ENCODE measurements around the gene CAPN1.

CAPN1 gene

GRCh38 chr11:65204143-65204542 is 22.4 kb downstream of the CAPN1 start:
- DNase-seq, result no peak

GRCh38 chr11:65204646-65205601 is 23.2 kb downstream of the CAPN1 start:
- DNase-seq, result peak; percentile 34

- DNase-seq, result no peak
These were observed 23.9 kb downstream of the CAPN1 start for GRCh38 chr11:65205602-65205967.

GRCh38 chr11:65206441-65206841 is 24.7 kb downstream of the CAPN1 start:
- no peak for DNase-seq

GRCh38 chr11:65206901-65207300 is 25.2 kb downstream of the CAPN1 start:
- DNase-seq, result peak; percentile 26

- peak; percentile 54 for DNase-seq
These were observed 26.4 kb downstream of the CAPN1 start for GRCh38 chr11:65207918-65208784.

GRCh38 chr11:65208785-65209710 is 27.3 kb downstream of the CAPN1 start:
- DNase-seq, result peak; percentile 43

- no peak for DNase-seq
These were observed 28.1 kb downstream of the CAPN1 start for GRCh38 chr11:65209711-65210360.

- no peak for DNase-seq
These were observed 28.6 kb downstream of the CAPN1 start for GRCh38 chr11:65210361-65210731.

GRCh38 chr11:65210748-65211147 is 29.0 kb downstream of the CAPN1 start:
- DNase-seq, result no peak

GRCh38 chr11:65211293-65212105 is 29.8 kb downstream of the CAPN1 start:
- no peak for DNase-seq

- DNase-seq, result no peak
These were observed 30.6 kb downstream of the CAPN1 start for GRCh38 chr11:65212226-65212801.

- DNase-seq, result peak; percentile 48
These were observed 31.8 kb downstream of the CAPN1 start for GRCh38 chr11:65213322-65214211.

GRCh38 chr11:65214212-65214845 is 32.6 kb downstream of the CAPN1 start:
- no peak for DNase-seq

GRCh38 chr11:65215441-65216076 is 33.8 kb downstream of the CAPN1 start:
- no peak for DNase-seq

- no peak for DNase-seq
These were observed 35.1 kb downstream of the CAPN1 start for GRCh38 chr11:65216830-65217229.

- DNase-seq, result no peak
These were observed 36.0 kb downstream of the CAPN1 start for GRCh38 chr11:65217441-65218423.

Data from NCI-H510A (cell line).